ENCODE measurements around the gene SUPT20HL1.
"Not testable (repeated sequence)": the region's sequence is repeated elsewhere in the genome, so short reads cannot be mapped to it uniquely, and the experiment has no call there.

Gene SUPT20HL1

DNA sequence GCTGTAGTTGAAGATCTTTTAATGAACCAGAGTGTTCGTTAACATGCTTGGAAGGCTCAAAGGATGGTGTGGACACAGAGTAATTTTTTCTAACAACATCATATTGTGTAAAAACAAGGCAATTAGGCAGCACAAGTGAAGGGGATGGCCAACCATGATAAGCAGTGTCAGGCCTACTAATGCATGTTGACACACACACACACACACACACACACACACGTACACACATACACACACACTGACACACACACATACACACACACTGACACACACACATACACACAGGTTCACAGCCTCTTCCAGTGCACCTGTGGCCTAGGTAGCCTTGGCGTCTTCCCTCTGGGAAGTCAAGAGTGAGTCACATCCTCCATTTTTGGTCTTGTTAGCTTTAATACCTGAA is at the start of gene SUPT20HL1:
Gene SUPT20HL1 (plus strand): TSS at position 368 of the 400 bp plus-strand sequence. CDS start 2,122 bp downstream, outside the sequence.
- no peak within 1 kb of the TSS for H3K4me3 ChIP-seq (ENCODE audit: low read depth, low read length)

DNA sequence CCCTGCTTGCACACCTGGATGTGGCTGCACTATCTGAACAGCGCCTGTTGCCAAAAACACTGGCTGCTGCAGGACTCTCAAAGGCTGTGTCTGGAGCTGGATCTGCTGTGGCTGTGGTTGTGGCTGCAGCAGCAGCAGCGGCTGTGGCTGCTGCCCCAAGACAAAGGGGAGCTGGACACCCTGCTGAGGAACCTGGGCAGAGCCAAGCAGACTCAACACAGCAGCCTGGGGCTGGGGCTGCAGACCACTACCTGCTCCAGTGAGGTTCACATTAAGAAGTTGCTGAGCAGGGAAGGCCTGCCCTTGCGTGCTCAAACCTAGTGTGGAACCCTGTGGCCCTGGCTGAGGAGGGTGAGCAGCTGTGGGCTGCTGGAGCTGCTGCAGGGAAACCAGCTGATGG is 49.5 kb upstream of the SUPT20HL1 start:
- H3K4me3 ChIP-seq (ENCODE audit: low read depth, low read length): not testable (repeated sequence)

DNA sequence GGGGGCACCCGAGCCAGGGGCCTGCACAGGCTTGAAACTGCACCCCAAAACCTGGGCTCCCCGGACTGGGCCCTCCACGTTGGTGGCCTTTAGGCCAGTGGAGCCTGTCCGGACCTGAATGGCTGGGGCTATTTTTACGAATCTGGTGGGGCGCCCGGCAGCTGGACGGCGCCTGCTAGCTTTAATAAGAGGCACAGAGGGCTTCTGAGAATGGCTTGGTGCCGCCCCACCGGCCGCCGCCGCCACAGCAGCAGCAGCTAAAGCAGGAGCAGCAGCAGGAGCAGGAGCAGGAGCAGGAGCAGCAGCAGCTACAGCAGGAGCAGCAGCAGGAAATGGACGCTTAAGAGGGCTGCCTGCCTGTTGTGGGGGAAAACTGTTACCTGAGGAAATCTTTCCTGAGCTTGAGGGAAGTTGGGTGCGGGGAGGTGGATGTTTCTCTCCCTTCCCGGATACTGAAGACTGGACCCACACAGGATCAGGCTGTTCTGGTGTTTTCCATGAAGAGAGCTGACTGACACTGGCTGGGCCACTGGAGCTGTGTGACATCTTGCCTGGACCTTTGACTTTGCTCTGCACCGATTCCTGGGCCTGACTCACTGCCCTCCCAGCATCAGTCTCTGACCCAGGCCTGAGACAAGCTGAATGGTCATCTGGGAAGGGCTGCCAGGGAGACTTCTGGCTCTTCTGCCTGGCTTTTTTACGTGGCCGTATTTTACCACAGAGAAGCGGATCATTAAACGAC is 48.8 kb upstream of the SUPT20HL1 start:
- H3K4me3 ChIP-seq (ENCODE audit: low read depth, low read length): not testable (repeated sequence)

DNA sequence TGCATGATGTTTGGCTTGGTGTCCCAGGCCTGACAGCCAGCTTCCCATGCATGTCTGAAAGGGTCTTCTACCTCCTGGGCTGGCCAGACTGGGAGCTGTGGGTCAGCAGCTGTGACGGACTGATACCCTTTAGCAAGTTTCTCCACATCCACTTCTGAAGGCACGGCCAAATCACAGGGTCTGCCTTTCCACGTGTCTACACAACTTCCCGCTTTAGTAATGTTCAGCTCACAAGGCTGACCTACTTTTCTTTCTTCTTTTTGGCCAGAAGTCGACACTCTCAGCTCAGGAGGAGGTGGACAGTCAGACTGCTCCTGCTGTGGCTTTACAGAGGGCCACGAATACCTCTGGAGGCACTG is 48.2 kb upstream of the SUPT20HL1 start:
- not testable (repeated sequence) for H3K4me3 ChIP-seq (ENCODE audit: low read depth, low read length)

DNA sequence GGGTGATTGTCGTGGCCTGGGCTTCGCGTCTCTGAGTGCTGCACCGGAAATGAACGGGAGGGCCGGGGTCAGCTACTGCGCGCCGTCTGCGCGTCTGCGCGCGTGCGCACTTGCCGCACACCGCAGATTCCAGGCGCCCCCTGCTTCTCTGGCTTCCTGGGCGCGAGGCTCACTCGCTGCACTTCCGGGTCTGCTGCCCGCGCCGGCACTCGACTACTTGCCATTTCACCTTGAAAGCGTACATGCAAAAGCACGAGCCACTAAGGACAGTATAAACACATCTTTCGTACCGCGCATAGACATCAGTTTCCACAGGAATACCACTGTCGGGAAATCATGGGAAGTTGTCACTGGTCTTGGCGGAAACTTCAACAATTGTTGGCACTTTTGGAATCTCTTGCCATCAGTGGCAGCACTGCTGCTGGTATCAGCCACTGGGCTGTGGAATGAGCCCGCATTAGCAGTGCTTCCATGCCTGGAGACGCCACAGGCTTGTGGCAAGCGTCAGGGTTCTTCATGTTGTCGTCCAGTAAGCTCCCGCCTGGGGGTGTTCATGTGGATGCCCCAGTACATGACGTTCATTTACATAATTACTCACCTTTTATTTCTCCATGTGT is 46.3 kb upstream of the SUPT20HL1 start, which contains the start of gene SUPT20HL2:
Gene SUPT20HL2 (minus strand): TSS at position 51 of the 617 bp plus-strand sequence. CDS start 754 bp downstream, outside the sequence.
- H3K4me3 ChIP-seq (ENCODE audit: low read depth, low read length): no peak within 1 kb of the TSS

DNA sequence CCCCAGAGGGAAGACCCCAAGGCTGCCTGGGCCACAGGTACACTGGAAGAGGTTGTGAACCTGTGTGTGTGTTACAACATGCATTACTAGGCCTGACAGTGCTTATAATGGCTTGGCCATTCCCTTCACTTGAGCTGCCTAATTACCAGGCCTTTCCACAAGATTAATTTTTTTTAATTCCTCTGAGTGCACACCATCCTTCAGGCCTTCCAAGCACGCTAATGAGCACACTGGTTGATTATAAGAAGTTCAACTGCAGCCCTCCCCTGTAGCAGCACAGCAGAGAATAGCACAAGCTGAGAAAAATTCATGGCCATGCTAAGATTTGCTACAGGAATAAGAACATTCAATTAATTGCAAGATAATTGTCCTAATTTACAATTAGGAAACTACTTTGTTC is 44.3 kb upstream of the SUPT20HL1 start:
- H3K4me3 ChIP-seq (ENCODE audit: low read depth, low read length): no peak overlapping the region

DNA sequence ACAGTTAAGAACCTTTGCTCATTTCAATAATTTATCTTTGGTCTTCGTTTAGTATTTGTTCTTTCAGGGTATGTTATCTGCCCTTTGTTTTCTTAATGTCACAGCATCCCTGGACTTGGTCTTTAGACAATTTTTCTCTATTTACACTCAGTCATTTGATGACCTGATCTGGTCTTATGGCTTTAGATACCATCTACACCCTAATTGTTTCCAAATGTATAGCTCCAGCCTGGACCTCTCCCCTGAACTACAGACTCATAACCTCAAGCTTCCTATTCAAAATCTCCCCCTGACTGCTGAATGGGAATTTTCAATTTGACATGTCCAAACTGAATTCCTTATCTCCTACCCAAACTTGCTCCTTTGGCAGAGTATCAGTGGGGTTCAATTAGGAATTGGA is 42.9 kb upstream of the SUPT20HL1 start:
- no peak overlapping the region for H3K4me3 ChIP-seq (ENCODE audit: low read depth, low read length)

DNA sequence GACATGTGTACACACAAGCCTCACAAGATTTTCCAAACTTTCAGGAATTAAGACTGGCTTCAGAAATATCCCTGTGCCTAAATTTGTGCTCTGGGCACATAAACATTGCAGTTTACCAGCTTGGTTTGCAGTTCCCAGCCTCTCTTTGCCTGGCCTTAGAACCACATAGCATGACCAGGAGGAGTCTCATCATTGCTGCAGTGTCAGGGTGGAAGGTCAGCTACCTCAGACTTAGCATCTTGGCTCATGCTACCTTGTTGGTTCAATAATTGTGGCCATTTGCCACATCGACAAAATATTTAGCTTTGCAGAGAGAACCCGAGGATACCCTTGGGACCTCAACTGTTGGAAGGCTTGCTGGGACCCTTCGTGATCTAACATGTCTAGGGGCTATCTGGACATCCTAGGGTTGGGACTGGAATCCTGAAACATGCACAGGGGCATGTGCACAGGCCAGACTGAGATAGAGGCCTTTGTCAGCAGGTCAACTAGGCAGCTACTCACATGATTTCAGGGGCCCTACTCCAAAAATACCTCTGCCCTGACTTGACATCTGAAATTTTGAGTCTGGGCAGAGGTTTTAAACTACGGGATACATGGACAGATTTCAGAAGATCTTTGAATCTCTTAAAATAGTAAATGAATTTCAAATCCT is 38.6 kb upstream of the SUPT20HL1 start:
- no peak overlapping the region for H3K4me3 ChIP-seq (ENCODE audit: low read depth, low read length)

DNA sequence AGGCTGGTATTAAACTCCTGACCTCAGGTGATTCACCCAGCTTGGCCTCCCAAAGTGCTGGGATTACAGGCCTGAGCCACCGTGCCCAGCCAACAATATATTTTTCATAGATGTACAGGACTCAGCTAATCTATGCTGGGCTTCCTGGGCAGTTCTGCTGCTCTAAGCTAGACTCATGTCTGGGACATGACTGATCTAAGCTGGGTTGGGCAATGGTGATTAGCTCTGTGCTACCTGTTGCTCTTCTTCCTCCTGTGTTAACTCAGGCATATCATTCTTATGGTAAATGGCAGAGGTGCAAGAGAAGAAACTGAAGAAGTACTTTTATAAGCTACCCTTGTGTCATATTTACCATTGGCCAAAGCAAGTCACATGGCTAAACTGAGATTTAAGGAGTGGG is 35.2 kb upstream of the SUPT20HL1 start:
- no peak overlapping the region for H3K4me3 ChIP-seq (ENCODE audit: low read depth, low read length)

DNA sequence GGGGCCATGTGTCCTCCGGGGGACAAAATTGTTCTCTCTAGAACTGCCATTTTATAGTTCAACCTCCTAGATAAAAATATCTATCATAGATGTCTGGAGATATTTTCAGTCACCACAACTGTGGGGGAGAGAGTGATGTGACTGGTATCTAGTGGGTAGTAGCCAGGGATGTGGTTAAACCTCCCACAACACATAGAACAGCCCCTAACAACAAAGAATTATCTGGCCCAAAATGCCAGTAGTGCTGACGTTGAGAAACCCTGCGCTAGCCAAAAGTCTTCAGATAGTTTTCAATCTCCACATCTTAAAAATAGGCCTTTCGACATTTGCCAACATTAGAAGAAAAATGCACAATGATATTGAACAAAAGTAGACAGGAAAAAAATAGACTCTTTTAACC is 27.6 kb upstream of the SUPT20HL1 start:
- H3K4me3 ChIP-seq (ENCODE audit: low read depth, low read length): no peak overlapping the region

DNA sequence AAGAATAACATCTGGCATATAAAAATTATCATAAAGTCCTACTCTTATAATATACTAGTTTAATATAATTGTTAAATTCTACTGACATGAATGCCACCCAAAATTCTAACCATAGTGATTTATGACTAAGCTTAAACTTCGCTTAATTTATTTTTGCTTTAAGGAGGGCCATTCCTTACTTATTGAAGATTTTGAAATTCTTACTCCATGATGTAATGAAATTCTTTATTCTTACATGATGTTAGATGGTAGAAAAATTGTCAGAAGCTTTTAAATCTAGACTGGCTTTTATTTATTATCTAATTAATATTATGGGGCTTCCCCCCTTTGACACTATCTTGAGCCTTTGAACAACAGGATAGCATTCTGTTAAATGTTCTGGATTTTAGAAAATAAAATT is 27.1 kb upstream of the SUPT20HL1 start:
- no peak overlapping the region for H3K4me3 ChIP-seq (ENCODE audit: low read depth, low read length)

DNA sequence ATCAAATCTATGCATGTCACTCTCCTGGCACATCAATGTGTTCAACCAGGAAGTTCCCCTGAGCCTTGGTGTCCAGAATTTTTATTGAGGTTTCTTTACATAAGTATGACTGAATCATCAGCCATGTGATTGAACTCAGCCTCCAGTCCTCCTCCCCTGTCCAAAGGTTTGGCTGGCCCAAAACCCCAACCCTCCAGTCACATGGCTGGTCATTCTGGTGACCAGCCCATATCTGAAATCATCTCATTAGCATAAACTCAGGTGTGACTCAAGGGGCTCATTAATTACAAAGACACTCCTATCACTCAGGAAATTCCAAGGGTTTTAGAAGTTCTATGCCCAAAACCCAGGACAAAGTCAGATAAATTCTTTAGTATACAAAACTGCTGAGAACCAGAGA is 26.0 kb upstream of the SUPT20HL1 start:
- H3K4me3 ChIP-seq (ENCODE audit: low read depth, low read length): no peak overlapping the region

DNA sequence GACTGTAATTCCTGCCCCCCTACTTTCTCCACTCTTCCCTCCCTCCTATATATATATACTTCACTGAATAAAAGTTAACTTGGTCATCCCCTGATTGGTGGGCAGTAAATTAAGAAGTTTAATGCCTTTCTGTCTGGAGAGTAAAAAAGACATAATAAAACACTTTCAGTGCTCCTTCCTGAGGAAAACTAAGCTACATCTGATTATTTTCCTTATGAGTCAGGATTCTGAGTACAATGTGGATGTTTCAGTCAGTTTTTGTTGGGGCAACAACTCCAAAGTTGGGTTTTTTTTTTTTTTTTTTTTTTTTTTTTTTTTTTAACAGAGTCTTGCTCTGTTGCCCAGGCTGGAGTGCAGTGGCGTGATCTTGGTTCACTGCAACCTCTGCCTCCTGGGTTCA is 24.6 kb upstream of the SUPT20HL1 start:
- H3K4me3 ChIP-seq (ENCODE audit: low read depth, low read length): no peak overlapping the region

DNA sequence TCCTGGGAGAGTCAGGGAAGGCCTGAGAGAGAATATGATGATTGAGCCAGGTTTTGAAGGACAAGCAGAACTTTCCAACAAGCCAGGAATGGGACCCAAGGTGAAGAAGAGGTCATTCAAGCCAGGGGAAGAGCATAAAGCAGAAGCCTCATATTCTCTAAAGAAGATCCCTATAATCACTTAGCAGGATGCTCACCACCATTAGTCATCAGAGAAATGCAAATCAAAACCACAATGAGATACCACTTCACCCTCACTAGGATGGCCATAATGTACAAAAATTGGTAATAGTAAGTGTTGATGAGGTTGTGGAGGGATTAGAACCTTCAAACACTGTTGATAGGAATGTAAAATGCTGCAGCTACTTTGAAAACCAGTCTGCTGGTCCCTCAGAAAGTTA is 20.5 kb upstream of the SUPT20HL1 start:
- no peak overlapping the region for H3K4me3 ChIP-seq (ENCODE audit: low read depth, low read length)

DNA sequence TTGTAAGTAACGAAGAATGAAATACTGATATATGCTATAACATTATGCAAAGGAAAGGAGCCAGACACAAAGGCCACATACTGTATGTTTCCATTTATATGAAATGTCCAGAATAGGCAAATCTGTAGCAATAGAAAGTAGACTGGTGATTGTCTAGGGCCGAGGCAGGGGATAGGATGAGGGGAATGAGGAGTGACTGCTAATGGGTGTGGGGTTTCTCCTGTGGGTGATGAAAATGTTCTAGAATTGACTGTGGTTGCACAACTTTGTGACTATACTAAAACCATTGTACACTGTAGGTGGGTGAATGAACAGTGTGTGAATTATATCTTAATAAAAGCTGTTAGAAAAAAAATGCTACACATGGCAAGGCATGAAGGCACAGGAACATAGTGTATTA is 19.9 kb upstream of the SUPT20HL1 start:
- H3K4me3 ChIP-seq (ENCODE audit: low read depth, low read length): no peak overlapping the region

DNA sequence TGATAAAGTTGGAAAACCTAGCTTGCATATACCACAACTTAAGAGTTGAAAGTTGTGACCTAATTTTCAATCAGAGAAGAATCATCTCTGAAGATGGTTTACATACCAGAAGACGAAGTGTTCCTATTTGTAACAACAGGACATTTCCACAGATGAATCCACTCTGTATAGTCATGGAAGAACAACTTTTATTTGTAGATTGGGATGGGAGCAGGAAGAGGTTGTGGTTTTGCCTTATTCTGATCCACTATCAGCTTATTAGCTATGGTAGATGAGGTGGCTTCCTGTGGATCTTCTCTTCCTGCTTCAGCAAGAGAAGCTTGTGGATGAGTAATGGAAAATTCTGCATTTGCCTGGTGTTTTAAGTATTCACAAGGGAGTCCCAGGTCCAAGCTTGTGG is 18.6 kb upstream of the SUPT20HL1 start:
- H3K4me3 ChIP-seq (ENCODE audit: low read depth, low read length): no peak overlapping the region

DNA sequence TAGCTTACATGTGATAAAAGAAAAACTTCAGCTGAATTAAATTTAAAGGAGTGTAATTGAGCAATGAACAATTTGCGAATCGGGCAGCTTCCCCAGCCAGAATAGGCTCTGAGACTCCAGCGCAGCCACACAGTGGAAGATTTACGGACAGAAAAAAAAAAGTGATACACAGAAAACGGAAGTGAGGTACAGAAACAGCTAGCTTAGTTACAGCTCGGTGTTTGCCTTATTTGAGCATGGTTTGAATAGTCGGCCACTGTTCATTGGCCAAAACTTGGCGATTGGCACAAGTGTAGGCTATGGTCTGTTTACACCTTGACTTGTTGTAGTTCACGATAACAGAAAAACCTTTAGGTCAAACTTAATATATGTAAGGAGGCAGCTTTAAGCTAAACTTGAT is 16.7 kb upstream of the SUPT20HL1 start:
- no peak overlapping the region for H3K4me3 ChIP-seq (ENCODE audit: low read depth, low read length)

DNA sequence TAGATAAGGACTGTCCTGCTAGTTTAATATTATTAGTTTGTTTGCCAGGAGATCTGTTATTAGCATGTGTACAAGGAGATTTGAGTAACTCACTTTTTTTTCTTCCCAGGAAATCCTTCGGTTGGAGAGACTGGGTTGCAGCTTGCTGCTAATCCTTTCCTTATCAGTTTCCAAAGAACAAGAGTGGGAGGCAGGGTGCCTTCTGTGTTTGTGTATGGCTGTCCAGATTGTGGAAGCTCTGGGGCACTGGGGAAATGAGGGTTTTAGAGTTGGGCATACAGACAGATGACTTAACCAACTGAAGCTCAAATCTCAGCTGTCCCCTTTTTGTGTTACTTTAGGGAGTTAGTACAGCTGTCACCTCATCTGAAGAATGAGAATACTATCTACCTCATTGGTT is 12.6 kb upstream of the SUPT20HL1 start:
- no peak overlapping the region for H3K4me3 ChIP-seq (ENCODE audit: low read depth, low read length)

DNA sequence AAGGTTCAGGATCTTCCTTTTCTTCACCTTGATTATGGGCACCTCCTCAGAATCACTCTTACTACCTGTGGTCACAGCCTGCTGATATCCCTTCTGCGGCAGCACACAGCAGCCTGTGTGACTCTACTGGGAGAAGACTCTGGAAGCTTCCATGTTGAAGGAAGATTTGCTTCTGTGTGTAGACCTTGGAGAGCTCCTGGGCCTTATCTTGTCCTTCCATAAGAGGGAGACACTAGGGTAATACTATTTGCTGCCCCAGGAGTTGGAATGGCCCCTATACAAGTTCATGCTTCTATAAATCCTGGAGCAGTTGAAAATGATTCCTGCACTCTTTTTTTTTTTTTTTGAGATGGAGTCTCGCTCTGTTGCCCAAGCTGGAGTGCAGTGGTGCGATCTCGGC is 10.2 kb upstream of the SUPT20HL1 start:
- no peak overlapping the region for H3K4me3 ChIP-seq (ENCODE audit: low read depth, low read length)

DNA sequence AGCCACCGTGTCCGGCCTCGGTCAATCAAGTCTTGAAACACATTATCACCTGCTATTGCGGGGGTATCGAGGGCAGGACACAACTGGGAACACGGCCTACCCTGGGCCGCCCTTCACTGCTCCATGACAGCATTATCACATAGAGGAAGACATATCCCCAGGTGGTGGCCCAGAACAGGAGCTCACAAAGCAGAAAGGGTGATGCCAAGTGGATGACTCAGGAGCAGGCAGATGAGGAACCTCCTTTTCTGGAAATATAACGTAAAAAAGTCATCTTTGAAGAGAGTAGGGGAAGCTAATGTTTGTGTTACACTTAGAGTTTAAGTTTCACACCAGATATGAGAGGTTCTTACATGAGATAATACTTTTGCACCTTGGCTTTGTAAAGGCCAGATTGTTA is 5.3 kb upstream of the SUPT20HL1 start:
- no peak overlapping the region for H3K4me3 ChIP-seq (ENCODE audit: low read depth, low read length)

DNA sequence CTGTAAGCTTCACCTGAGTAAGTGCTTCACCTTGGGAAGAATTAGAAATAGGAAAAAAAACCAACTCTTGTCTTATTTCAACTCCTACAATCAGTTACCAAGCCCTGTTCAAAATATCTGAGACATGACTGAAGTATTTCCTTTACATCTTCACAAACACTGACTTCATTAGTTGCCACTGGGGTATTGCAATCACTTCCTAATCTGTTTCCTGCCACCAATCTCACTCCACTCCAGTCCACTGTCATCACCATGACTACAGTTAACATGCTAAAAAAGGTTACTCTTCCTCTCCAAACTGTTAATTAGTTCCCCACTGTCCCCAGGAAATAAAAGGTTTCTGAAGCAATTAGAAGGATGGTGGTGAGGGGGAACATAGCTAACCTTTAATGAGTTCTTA is 3.3 kb upstream of the SUPT20HL1 start:
- H3K4me3 ChIP-seq (ENCODE audit: low read depth, low read length): no peak overlapping the region

DNA sequence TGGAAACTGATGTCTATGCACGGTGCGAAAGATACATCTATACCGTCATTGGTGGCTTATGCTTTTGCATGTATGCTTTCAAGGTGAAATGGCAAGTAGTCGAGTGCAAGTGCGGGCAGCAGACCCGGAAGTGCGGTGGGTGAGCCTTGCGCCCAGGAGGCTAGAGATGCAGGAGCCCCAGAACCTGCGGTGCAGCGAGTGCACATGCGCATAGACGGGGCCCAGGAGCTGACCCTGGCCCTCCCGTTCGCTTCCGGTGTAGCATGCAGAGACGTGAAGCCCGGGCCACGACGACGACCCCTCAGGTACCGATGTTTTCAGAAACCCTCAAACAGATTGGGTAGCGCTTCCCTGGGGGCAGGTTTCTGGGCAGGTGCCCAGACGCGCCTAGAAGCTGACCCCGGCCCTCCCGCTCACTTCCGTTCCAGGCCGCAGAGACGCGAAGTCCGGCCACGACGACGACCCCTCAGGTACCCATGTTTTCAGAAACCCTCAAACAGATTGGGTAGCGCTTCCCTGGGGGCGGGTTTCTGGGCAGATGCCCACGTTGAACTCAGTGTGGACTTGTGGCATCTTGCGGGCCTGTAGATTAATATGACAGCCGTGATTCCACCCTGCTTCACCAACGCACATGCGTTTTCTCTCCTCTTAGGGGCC is 1.8 kb downstream of the SUPT20HL1 start:
- not testable (repeated sequence) for H3K4me3 ChIP-seq (ENCODE audit: low read depth, low read length)
